HG03064 (cell line): Measurements from ENCODE around the gene SEMA4F.

Source experiments
- ATAC-seq: cut with Tn5 transposase; IDR thresholded peaks from one replicate; pipeline ENCODE4 v1.9.1; 2021; ENCODE audit warnings: low read depth; ENCODE audit not compliant: unreplicated experiment

Gene SEMA4F

DNA sequence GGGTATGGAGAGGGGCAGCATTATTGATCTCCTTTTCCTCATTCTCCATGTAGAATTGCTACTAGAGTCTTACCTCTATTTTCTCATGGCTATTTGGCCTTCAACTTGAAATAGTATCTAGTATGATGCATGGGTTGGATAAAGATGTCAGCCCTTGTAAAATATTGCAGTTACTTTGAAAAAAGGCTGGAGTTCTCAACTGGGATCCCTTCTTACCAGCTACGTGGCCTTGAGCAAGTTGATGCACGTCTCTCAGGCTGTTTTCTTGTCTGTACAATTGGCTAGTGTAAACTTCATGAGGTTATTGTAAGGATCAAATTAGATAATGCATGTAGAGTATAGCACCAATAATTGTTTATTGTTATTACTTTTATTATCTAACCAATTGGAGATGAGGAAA lies 50.2 kb downstream of the SEMA4F start:
- no peak for ATAC-seq

- no peak for ATAC-seq
Observed at GRCh38 chr2:74706741-74707140, 52.7 kb downstream of the SEMA4F start.

DNA sequence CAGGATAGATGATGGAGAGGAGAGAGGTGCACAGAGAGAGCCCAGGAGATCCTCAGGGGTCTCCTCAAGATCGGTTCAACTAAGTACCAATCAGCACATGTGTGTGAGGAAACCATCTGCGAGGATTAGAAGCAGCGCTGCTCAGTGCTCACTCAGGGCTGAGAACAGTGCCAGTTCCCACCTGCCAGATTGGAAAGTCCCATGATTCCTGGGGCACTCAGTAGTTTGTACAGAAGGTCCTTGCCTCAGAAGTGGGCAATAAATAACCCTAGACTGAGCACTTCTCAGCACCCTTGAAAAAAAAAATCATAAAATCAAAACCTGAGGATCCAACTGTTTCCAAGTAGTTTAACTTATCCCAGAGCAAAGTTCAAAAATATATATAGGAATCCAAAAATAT lies 53.8 kb downstream of the SEMA4F start:
- ATAC-seq, result no peak

DNA sequence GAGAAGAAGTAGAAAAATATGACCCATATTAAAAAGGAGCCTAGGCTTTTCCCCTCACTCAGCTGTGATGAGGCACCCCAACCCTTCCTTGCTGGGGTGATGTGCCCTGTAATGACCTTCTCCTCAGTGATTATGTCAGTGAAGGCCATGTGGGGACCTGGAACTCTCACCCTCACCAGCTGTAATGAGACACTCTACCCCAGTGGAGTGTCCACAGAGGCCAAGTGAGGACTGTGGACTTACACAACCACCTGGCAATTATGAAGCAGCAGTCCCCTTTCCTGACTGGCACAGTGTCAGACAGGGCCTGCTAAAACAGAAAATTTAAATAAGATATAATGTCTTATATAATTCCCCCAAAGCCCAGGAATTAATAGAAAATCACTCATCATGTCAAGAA lies 54.2 kb downstream of the SEMA4F start:
- no peak for ATAC-seq

DNA sequence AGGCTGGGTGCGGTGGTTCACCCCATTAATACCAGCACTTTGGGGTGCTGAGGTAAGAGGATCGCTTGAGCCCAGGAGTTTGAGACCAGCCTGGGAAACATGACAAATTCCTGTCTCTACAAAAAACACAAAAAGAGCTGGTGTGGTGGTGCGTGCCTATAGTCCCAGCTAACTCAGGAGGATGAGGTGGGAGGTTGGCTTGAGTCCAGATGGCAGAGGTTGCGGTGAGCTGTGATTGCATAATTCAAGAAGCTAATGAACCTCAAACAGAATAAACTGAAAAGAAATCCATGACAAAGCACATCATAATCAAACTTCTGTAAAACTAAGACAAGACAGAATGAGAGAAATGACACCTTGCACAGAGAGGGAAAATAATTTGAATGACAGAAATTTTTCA lies 54.8 kb downstream of the SEMA4F start:
- no peak for ATAC-seq

GRCh38 chr2:74712223-74713053 lies 58.4 kb downstream of the SEMA4F start:
- ATAC-seq, result no peak

GRCh38 chr2:74714691-74715080 lies 60.6 kb downstream of the SEMA4F start:
- ATAC-seq, result no peak

DNA sequence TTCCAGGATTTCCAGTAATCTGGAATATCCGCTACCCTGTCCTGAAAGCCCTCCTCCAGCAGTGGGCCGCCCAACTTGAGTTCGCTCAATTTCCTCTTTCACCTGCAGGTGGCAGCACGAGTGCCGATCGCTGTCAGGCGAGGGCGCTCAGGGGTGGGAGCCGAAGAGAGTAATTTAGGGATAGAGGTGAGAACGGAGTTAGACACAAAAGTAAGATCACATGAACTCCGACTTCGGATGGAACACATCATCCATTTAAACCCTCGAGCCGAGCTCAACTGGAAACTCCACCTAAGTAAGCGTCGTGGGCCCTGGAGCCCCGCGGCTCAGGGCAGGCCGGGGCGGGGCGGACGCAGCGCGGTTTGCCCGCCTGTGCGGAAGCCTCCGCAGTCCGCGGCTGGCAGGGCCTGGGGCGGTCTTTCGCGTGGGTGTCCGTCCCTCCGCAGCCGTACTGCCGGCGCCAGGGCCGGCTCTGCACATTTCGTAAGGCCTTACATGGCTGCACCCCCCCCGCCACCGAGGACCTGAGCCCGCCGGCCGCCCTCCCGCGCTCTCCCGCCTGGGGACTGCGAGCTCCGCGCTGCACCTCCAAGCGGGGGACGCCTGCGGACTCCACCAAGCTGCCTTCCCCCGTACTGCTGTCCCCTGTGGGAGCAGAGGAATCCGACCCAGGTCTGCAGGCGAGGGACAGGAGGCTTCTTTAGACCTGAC lies 61.2 kb downstream of the SEMA4F start:
- peak; percentile 97 for ATAC-seq

DNA sequence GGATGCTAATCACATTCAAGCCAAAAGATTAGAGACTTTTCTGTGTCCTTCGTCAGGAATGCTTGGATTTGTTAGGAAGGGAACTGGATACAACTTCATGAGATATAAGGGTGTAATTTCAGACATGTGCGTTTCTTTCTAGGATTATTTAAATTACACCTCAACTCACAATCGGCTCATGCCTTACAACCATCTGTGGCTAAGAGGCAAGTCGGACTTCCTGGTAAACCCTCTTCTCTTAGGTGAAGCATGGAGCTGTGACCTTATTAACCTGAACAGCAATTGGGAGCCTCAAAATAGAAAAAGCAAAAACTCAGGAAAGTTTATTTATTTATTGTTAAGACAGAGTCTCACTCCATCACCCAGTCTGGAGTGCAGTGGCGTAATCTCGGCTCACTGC lies 61.8 kb downstream of the SEMA4F start:
- ATAC-seq, result no peak

GRCh38 chr2:74719066-74719465 lies 65.0 kb downstream of the SEMA4F start:
- ATAC-seq, result no peak

GRCh38 chr2:74721316-74721715 lies 67.3 kb downstream of the SEMA4F start:
- ATAC-seq, result no peak

DNA sequence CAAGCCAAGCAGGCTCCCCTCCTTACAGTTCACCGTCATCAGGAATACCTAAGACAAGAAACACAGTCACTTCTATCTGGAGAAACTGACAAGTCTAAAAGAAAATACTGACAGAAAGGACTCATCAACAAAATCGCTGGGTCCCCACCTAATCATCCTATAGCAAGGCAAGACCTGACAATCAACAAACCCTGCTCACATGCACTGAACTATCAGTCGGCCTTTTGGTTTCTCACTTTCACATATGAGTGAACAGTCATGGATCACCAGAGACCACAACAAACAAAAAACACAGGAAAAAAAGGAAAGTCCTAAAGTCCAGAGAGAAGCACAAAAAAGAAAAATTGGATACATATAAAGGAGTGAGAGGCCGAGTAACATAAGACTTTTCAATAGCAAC lies 70.4 kb downstream of the SEMA4F start:
- ATAC-seq, result no peak

DNA sequence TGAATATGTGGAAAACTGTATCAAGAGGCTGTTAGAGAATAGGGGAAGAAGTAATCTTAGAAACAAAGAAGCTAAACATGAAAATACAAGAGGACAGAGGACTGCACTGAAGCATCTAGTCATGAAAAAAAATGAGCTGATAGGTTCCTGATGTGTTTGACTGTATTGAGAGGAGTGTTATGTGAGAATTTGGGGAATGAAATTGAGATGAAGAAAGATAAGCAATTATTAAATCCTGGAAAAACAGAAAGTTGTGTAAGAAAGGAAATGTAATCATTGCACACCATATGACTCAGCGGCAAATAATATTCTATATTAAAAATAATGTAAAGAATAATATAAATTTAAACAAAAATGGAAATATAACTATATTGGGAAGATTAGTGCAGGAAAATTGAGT lies 71.2 kb downstream of the SEMA4F start:
- no peak for ATAC-seq

GRCh38 chr2:74728842-74729241 lies 74.8 kb downstream of the SEMA4F start:
- ATAC-seq, result no peak

DNA sequence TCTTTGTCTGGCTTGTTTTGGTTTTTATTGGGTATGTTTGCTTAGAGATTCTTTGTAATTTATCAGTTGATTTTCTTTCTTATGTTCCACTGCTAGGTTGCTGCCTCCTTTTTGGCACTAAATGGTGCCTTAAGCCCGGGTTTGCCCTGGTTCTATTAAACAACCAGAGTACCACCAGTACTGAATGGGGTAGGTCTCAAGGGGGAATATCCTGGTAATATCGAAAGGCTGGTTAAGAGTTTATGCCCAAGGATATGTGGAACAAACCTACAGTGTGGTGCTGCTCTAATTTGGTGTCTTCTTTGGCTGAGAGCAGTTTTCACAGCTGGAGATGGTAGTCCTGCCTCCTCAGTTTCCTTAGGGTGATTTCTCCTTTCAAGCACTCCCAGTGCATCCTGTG lies 76.5 kb downstream of the SEMA4F start:
- no peak for ATAC-seq
